HEK293T (cell line): ENCODE data around the gene SLMAP.

Experiments used
- ARNT ChIP-seq: fragments of 450-650 bp; IDR thresholded peaks from 2 replicates; pipeline ENCODE4 v1.6.1; 2017; ENCODE audit warnings: mild to moderate bottlenecking
- CTBP1 ChIP-seq: fragments of 450-650 bp; IDR thresholded peaks from 2 replicates; pipeline ENCODE4 v1.6.1; 2016; ENCODE audit warnings: borderline replicate concordance
- L3MBTL2 ChIP-seq: fragments of 450-650 bp; conservative IDR thresholded peaks from 2 replicates; pipeline ENCODE4 v1.6.1; 2016; ENCODE audit warnings: mild to moderate bottlenecking
- SUZ12 ChIP-seq: fragments of 450-650 bp; IDR thresholded peaks from 2 replicates; pipeline ENCODE4 v1.6.1; 2016; ENCODE audit warnings: mild to moderate bottlenecking

- TF ChIP-seq CTBP1, result no peak
- no peak for TF ChIP-seq SUZ12
- TF ChIP-seq ARNT, result no peak
- TF ChIP-seq L3MBTL2, result no peak
Measured at GRCh38 chr3:57785446-57785845, 29.3 kb downstream of the SLMAP start.
